ENCODE measurements around the gene ZNF768.

DNA sequence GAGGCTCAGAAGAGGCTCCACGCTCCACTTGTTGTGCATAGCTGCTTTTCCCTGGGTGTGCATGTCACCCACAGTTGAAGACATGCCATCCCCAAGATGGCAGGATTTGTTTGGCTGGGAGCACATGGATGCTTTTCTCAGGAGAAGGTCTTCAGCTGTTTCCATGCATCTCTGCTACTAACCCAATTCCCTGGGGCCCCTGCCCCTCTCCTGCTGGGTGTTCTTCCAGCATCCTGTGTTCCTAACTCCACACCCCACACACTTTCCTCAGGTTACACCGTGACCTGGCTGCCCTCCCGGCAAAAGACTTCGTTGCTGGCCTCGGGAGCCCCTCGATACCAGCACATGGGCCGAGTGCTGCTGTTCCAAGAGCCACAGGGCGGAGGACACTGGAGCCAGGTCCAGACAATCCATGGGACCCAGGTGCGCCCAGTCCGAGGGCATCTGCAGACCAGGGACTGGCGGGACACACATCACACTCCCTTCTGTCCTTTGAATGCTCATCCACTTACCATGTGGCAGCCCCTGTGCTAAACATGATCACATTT lies 32.4 kb downstream of the ZNF768 start:
- TF ChIP-seq, protein P1, sequence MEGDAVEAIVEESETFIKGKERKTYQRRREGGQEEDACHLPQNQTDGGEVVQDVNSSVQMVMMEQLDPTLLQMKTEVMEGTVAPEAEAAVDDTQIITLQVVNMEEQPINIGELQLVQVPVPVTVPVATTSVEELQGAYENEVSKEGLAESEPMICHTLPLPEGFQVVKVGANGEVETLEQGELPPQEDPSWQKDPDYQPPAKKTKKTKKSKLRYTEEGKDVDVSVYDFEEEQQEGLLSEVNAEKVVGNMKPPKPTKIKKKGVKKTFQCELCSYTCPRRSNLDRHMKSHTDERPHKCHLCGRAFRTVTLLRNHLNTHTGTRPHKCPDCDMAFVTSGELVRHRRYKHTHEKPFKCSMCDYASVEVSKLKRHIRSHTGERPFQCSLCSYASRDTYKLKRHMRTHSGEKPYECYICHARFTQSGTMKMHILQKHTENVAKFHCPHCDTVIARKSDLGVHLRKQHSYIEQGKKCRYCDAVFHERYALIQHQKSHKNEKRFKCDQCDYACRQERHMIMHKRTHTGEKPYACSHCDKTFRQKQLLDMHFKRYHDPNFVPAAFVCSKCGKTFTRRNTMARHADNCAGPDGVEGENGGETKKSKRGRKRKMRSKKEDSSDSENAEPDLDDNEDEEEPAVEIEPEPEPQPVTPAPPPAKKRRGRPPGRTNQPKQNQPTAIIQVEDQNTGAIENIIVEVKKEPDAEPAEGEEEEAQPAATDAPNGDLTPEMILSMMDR (IDR thresholded peaks at IDR 0.05; ENCODE audit: poor library complexity): no peak
- no peak for TF ChIP-seq EZH2 (IDR thresholded peaks at IDR 0.05; ENCODE audit: borderline replicate concordance)

Data from hepatocyte (in vitro differentiated cells).